T-helper 2 cell (primary cell): ENCODE results near the gene ARHGEF3.

Source experiments
- DNase-seq, 5 experiments: peaks; one replicate each; pipeline versions ENCODE4 v3.0.0 to v3.0.0-alpha.2; 2012 to 2022
- total RNA-seq, 2 donors: gene quantifications; one replicate each; lab custom pipeline; 2026; lab: John Stamatoyannopoulos, UW

The ARHGEF3 gene, protein sequence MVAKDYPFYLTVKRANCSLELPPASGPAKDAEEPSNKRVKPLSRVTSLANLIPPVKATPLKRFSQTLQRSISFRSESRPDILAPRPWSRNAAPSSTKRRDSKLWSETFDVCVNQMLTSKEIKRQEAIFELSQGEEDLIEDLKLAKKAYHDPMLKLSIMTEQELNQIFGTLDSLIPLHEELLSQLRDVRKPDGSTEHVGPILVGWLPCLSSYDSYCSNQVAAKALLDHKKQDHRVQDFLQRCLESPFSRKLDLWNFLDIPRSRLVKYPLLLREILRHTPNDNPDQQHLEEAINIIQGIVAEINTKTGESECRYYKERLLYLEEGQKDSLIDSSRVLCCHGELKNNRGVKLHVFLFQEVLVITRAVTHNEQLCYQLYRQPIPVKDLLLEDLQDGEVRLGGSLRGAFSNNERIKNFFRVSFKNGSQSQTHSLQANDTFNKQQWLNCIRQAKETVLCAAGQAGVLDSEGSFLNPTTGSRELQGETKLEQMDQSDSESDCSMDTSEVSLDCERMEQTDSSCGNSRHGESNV
- 86.0 to 138 reads per million in 2 donors for total RNA-seq

- DNase-seq = peak; percentile 80 to 88 (median 81)
Observed at GRCh38 chr3:56801662-56802377, at the start of gene ARHGEF3. Gene ARHGEF3 (minus strand): TSS chr3:56801949. CDS start chr3:56801798, 151 bp downstream.

DNA sequence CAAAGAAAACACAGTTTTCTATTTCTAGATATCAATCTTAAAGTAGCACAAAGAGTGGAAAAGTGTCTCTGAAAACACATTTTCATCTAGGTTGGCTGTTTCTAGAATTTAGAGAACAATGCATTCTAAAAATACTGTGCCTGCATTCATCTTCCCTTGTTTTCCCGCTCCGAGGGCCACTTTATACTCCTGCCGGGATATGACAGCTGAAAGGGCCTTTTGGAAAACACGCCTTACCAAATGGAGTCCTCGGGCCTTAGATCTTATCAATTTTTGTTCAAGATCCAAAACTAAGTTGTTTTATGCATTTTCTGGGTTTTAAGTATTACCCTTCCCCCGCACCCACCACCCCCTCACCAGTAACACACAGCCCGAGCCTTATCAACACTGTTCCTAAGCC is 47.9 kb upstream of the ARHGEF3 start:
- no peak for DNase-seq

DNA sequence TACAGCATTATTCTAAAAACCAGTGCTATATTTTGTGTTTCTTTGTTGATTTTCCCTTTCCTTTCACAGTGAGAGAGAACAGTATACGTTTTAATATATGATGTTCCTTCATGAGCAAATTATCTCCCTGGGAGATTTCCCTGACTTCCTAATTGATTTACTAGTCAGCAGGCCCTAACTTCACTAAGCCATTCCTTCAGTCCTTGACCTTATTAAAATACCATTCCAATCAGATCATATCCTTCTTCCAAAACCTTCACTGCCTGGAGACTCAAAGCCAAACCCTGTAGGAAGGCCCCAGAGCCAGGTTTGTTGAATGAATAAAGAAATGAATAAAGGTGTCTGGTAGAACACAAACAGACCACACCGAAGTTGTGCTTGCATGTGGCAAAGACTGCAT is 43.8 kb upstream of the ARHGEF3 start:
- no peak for DNase-seq

DNA sequence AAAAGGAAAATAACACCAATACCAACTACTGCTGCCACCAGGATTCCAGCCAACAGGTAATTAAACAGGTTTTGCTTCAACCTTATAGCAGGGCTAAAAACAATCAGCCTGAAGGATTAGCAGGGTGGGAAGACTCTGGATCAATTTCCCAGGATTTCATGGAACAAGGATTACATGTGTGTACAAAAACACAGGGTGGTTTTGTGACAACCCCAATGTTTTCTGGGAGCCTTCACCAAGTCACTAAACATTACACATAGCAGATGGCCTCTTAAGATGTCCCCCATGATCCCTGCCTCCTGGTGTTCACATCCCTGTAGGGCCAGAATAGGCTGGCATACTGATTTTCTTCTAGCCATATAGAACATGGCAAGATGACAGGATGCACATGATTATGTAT is 42.8 kb upstream of the ARHGEF3 start:
- DNase-seq = no peak

- DNase-seq = no peak
Observed at GRCh38 chr3:56839784-56840715, 38.3 kb upstream of the ARHGEF3 start.

DNA sequence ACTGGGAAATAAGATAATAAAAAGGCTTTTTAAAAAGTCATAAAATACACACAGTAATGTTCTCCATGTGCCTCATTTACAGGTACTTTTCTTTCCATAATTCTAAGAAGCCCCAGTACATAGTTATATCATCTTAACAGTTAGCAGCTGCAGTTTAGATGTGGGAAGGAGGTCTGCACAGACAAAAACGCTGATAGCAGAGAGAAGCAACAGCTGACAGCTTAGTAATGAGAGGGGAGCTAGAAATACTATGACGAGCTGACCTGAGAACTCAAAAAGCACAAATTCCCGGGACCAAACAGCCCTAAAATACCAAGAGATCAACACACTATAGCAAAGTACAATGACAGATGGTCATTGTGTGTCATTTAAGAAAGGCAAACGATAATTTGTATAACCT is 36.7 kb upstream of the ARHGEF3 start:
- DNase-seq = no peak

DNA sequence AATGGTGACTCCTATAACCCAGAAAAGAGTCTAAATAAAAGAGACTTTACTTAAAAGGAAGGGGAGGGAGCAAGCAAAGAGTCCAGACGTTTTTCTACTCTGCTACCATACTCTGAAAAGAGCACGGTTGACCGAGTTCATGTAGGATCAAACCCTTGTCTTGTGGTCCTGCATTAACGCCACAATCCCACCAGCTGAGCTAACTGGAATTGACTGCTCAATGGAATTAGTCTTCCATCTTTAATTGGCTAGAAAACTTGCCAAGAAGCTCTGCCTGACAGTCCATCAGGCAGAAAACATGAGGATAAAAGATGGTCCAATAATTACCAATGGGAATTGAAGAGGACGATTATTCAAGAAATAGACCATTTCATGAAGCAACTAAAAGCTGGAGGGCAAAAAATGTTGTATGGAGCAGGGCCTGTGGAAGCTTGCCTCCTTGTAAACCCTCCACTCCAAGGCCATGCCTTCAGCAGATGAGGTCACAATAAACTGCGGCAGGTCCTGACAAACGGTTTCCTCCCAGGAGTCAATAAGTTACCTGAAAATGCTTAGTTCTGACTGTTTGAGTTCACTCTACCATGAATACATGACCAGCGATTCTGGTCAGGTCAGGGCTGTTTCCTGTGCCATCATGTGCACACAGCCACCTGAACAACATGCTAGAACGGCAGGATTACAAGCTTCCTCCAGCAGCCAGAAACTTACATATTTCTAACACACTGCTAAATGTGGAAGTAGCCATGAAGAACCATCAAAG is 35.6 kb upstream of the ARHGEF3 start:
- DNase-seq = no peak

DNA sequence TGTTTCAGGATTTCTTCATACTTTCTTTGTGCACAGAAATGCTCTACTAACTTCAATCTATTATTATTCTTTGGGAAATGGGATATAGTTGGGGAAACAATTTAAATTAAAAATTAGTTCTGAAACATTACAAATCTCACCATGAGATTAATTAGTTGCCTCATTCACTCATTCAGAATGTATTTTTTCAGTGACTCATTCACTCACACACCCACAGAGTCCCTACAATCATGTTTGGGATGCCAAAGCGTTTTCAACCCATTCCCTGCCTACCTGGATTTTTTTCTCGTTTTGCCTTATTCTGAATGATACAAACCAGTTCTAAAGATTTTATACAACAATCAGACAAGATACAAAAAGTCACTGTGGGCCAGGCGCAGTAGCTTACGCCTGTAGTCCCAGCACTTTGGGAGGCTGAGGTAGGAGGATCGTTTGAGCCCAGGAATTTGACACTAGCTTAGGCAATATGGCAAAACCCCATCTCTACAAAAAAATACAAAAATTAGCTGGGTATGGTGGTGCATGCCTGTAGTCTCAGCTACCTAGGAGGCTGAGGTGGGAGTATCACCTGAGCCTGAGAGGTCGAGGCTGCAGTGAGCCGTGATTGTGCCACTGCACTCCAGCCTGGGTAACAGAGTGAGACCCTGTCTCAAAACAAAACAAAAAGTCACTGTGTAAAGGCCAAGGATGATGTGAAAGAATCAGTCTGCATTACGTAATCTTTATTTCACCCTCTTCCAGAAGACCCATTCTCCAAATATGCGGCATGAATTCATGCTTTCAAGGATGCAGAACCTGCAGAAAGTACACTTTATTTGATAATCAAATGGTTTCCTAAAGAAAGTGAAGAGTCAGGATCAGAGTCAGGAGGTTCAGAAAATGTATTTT is 34.8 kb upstream of the ARHGEF3 start:
- DNase-seq = no peak

GRCh38 chr3:56835650-56836227 is 34.0 kb upstream of the ARHGEF3 start:
- DNase-seq = no peak

GRCh38 chr3:56833536-56833935 is 31.8 kb upstream of the ARHGEF3 start:
- no peak for DNase-seq

GRCh38 chr3:56833022-56833421 is 31.3 kb upstream of the ARHGEF3 start:
- no peak for DNase-seq

GRCh38 chr3:56831572-56831971 is 29.8 kb upstream of the ARHGEF3 start:
- no peak for DNase-seq

GRCh38 chr3:56830884-56831283 is 29.1 kb upstream of the ARHGEF3 start:
- no peak for DNase-seq

DNA sequence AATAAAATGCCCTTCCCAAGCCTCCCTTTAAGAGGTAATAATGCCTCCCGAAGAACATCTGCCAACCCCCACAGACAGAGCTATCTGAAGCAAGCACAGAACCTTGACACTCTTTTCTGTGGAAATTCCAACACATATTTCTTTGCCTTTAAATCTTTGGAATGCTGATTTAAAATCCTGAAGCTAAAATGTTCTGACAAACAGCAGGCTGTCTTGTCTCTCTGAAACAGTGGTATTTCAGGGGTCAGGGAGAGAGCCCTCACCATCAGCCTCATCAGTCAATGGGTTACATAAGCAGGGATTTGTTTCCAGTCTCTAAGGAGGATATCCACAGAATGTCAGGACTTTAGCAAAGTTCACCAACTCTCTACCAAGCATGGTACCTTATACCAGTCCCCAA is 27.8 kb upstream of the ARHGEF3 start:
- no peak for DNase-seq

DNA sequence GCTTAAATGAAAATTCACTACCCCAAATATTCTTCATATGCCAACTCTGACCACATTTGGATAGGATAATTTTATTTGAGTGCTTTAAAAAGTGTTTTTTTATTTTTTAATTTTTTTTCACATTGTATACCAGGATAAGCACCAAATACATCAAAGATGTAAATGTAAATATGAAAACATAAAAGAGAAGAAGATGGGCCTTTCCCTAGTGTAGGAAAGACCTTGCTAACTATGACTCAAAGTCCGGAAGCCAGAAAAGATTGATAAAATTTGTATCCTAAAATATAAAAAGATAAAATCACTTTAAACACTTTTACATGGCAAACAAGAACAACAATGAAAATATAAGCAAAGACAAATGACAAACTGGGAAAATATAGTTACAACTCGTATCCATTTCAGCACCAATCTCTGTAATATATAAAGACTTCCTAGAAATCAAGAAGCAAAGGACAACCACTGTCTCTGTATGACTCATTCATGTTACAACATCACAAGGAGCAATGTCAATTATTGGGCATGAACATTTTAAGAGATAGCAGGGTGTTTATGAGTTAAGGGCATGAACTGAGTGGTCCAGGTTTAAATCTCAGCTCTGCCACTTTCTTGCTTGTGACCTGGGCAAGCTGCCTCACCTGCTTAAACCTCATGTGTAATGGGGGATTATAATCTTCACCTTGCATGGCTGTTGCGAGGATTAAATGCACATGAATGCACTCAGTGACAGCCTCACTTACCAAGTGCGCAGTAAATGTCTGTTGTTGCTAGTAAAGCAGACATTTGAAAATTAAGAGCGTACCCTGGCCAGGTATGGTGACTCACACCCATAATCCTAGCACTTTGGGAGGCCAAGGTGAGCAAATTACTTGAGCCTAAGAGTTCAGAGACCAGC is 25.3 kb upstream of the ARHGEF3 start:
- DNase-seq = peak in 1 of 5 experiments; percentile 28

DNA sequence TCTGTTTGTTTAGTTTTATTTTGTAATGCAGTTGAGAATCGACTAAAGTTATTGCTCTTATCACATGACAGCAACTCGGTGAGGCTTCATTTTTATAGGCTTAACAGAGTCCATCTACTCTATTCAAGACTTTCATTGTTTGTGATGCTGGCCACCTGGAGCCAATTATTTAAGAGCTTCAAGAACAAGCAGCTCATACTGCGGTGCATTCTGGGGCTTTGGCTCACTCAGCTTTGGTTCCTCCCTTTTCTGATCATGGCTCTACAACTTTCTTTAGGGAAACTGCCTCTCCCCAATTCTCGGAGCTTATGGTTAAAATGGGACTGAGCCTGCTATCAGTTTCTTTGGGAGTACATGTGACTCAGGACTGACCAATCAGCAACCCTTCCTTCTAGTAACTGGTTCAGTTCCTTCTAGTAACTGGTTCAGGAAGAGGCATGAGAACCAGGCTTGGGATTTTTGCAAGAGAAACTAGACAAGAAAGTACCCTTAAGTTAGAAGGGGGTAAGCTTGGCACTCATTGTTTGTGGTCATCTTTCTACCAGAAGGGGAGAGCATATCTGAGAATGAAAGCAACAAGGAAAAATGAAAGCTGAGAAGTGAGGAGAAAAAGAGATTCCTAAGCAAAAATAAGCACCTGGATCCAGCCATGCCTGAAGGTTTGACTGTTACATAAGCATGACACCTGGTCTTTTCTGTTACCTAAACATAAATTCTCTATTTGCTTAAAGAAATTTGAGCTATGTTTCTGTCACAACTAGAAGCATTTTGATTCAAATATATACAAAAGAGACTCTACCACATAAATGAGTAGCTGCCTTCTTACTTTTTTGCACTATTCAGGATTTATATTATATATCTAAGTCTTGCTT is 24.1 kb upstream of the ARHGEF3 start:
- DNase-seq = no peak

DNA sequence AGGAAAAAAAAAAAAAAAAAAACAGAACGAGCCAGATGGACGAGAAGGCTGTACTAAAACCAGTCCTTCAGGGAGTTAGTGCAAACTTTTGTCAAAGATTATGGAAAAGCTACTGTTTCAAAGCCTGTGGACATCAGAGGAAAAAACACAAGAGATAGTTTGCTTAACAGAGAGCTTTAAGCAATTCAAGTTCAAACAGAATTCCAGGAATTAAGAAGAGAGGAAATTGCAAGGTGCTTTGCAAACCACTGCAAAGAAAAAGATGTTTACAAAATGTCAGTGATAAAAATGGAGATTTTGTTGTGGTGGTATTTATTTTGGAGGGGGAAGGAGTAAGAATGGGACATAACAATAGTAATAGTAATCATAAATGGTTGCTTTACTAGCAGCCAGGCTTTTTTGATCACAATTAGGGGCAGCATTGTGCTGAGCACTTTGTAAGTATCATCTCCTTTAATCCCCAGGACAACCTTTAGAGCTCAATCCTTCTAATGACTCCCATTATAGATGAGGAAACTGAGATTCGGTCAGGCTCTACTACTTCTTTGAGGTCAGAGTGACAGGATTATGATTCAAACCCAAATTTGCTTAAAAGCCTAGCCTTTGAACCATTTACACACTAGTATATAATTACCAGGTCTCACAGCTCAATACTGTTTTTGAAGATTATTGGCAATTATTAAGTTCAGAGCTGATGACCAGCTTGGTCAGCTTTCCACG is 22.4 kb upstream of the ARHGEF3 start:
- no peak for DNase-seq
